Glutamatergic neuron (in vitro differentiated cells): ENCODE measurements around the gene SPRED1. TPM values are rescaled to one million over a fixed set of nuclear protein-coding genes. Genes with fewer than 3 reads are reported as not detected.
"Not testable (repeated sequence)": the region's sequence is repeated elsewhere in the genome, so short reads cannot be mapped to it uniquely, and the experiment has no call there.

Experiments used
- DNase-seq: peaks from one replicate; pipeline ENCODE4 v3.0.0; 2022
- H3K27ac Mint-ChIP-seq: one replicate; pipeline ENCODE4 v1.8.0; 2020; ENCODE audit warnings: mild to moderate bottlenecking, mixed read lengths, inconsistent platforms; ENCODE audit not compliant: unreplicated experiment
- H3K27me3 Mint-ChIP-seq: one replicate; pipeline ENCODE4 v1.8.0; 2020; ENCODE audit warnings: mild to moderate bottlenecking, moderate library complexity, mixed read lengths, inconsistent platforms; ENCODE audit not compliant: unreplicated experiment
- H3K36me3 Mint-ChIP-seq: one replicate; pipeline ENCODE4 v1.8.0; 2020; ENCODE audit warnings: mild to moderate bottlenecking, mixed read lengths, inconsistent platforms; ENCODE audit not compliant: unreplicated experiment
- H3K4me1 Mint-ChIP-seq: one replicate; pipeline ENCODE4 v1.8.0; 2020; ENCODE audit warnings: mild to moderate bottlenecking, low read depth, mixed read lengths, inconsistent platforms; ENCODE audit not compliant: unreplicated experiment
- H3K4me3 Mint-ChIP-seq: one replicate; pipeline ENCODE4 v1.8.0; 2020; ENCODE audit warnings: mild to moderate bottlenecking, mixed read lengths, inconsistent platforms; ENCODE audit not compliant: unreplicated experiment
- H3K9me3 Mint-ChIP-seq: one replicate; pipeline ENCODE4 v1.8.0; 2020; ENCODE audit warnings: mild to moderate bottlenecking, moderate library complexity, mixed read lengths, inconsistent platforms; ENCODE audit not compliant: unreplicated experiment
- CTCF ChIP-seq: fragments of 200-600 bp; sonication (generic); IDR thresholded peaks from one replicate; pipeline ENCODE4 v1.5.0; 2021; ENCODE audit not compliant: partially characterized antibody, unreplicated experiment
- total RNA-seq: library from RNA; stranded (reverse); fragmentation: NEBNext Ultra II Directional; extraction: Animal tissue kit (Norgen Biotek cat#: 25700); gene quantifications from one replicate; pipeline ENCODE4 v1.2.1, GENCODE V29; 2021; ENCODE audit not compliant: unreplicated experiment

SPRED1 gene
- total RNA-seq, 1 donor from 2014 or later = 2.4 TPM

GRCh38 chr15:38228618-38229017, 24.0 kb upstream of the SPRED1 start:
- H3K27ac Mint-ChIP-seq = no peak overlapping the region

GRCh38 chr15:38229705-38230310, 22.8 kb upstream of the SPRED1 start:
- Mint-ChIP-seq H3K9me3 (no peaks in the 10 kb centered on the region), H3K4me1 (no peaks in the 10 kb centered on the region), H3K4me3 (no peak overlapping the region), H3K27ac (no peak overlapping the region), H3K36me3 (no peaks in the 10 kb centered on the region), H3K27me3 (no peaks in the 10 kb centered on the region)
- TF ChIP-seq CTCF = no peak
- DNase-seq = no peak

More at GRCh38 chr15:38228618-38229017, 24.0 kb upstream of the SPRED1 start:
- Mint-ChIP-seq H3K36me3 (no peaks in the 10 kb centered on the region), H3K27me3 (no peaks in the 10 kb centered on the region), H3K9me3 (no peaks in the 10 kb centered on the region), H3K4me1 (no peaks in the 10 kb centered on the region), H3K4me3 (no peak overlapping the region)
- DNase-seq = no peak
- TF ChIP-seq CTCF = no peak

- no peaks in the 10 kb centered on the region for H3K9me3 Mint-ChIP-seq
- H3K4me1 Mint-ChIP-seq = no peaks in the 10 kb centered on the region
- no peaks in the 10 kb centered on the region for H3K36me3 Mint-ChIP-seq
- no peak overlapping the region for H3K4me3 Mint-ChIP-seq
- DNase-seq = no peak
- TF ChIP-seq CTCF = no peak
- H3K27ac Mint-ChIP-seq = no peak overlapping the region
- H3K27me3 Mint-ChIP-seq = peaks cover 2% of the 10 kb centered on the region
Measured at GRCh38 chr15:38231436-38231835, 21.2 kb upstream of the SPRED1 start.

- H3K36me3 Mint-ChIP-seq, DNase-seq, H3K9me3 Mint-ChIP-seq, H3K4me3 Mint-ChIP-seq, H3K27ac Mint-ChIP-seq, H3K4me1 Mint-ChIP-seq, H3K27me3 Mint-ChIP-seq: not testable (repeated sequence)
Measured at GRCh38 chr15:38237021-38237420, 15.6 kb upstream of the SPRED1 start.

GRCh38 chr15:38238311-38238710, 14.3 kb upstream of the SPRED1 start:
- no peak for TF ChIP-seq CTCF
- Mint-ChIP-seq H3K27ac (no peak overlapping the region), H3K36me3 (no peaks in the 10 kb centered on the region), H3K4me1 (no peaks in the 10 kb centered on the region), H3K9me3 (no peaks in the 10 kb centered on the region), H3K27me3 (peaks cover 2% of the 10 kb centered on the region), H3K4me3 (no peak overlapping the region)
- DNase-seq = no peak
